Right lobe of liver (tissue), 4 donors: Measurements from ENCODE around the gene DGKI.

Experiments used
- POLR2A ChIP-seq: fragments of 450-650 bp; IDR thresholded peaks from one replicate; pipeline ENCODE4 v1.6.1; 2017; ENCODE audit warnings: antibody characterized with exemption, mild to moderate bottlenecking
- TF ChIP-seq, protein P1 (sequence below), 4 donors: fragments of 200-600 bp in 3 of 4; fragments of 450-650 bp in 1 of 4; IDR thresholded peaks; one replicate each; pipeline versions ENCODE4 v1.5.1 to v1.8.0; 2016 to 2022; ENCODE audit warnings: antibody characterized with exemption in 4 of 4, mild to moderate bottlenecking in 2 of 4
- donor health status: DM: no; HTN: no; CAD: no.
- donor health status: DM: no; HTN: no; CAD: no.
- donor health status: DM: no; HTN: yes; CAD: no.

DNA sequence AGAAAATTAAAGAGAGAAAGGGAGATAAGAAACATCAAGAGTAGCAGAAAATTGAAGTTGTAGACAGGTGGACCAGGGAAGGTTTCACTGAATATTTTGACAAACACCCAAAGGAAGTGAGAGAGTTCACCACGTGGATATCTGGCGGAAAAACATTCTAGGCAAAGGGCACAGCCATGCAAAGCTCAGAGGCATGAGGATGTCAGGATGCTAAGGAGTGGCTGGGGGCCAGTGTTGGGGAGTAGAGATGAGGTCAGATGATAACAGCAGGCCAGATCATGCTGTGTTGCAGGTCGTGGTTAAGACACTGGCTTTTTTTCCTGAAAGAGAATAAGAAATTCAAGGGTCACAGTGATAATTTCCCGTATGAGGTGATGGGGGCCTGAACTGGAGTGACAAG lies 181.9 kb downstream of the DGKI start:
- TF ChIP-seq, protein P1, sequence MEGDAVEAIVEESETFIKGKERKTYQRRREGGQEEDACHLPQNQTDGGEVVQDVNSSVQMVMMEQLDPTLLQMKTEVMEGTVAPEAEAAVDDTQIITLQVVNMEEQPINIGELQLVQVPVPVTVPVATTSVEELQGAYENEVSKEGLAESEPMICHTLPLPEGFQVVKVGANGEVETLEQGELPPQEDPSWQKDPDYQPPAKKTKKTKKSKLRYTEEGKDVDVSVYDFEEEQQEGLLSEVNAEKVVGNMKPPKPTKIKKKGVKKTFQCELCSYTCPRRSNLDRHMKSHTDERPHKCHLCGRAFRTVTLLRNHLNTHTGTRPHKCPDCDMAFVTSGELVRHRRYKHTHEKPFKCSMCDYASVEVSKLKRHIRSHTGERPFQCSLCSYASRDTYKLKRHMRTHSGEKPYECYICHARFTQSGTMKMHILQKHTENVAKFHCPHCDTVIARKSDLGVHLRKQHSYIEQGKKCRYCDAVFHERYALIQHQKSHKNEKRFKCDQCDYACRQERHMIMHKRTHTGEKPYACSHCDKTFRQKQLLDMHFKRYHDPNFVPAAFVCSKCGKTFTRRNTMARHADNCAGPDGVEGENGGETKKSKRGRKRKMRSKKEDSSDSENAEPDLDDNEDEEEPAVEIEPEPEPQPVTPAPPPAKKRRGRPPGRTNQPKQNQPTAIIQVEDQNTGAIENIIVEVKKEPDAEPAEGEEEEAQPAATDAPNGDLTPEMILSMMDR (IDR thresholded peaks at IDR 0.05), result no peak
- no peak for TF ChIP-seq POLR2A
